Calu3 (cell line): ENCODE measurements around the gene HLCS. TPM values are rescaled to one million over a fixed set of nuclear protein-coding genes. Genes with fewer than 3 reads are reported as not detected.

Source experiments
- BruUV-seq: library from RNA; stranded (reverse); fragments of 400-500 nt; replicated peaks from 2 replicates; lab custom pipeline; 2021; lab: Mats Ljungman, UMichigan
- CTCF ChIA-PET: fragments of 300-600 bp; sonication (Branson Sonifier 250); formaldehyde crosslinking; loops from one replicate; lab custom pipeline; 2022; ENCODE audit warnings: antibody characterized with exemption; lab: Charles Lee
- DNase-seq: peaks from one replicate; pipeline ENCODE4 v3.0.0; 2022
- H3K27ac Mint-ChIP-seq: one replicate; pipeline ENCODE4 v1.8.0; 2022; ENCODE audit warnings: mixed read lengths; ENCODE audit not compliant: unreplicated experiment
- H3K27me3 Mint-ChIP-seq: one replicate; pipeline ENCODE4 v1.8.0; 2022; ENCODE audit warnings: mixed read lengths; ENCODE audit not compliant: unreplicated experiment
- H3K36me3 Mint-ChIP-seq: one replicate; pipeline ENCODE4 v1.8.0; 2022; ENCODE audit warnings: mild to moderate bottlenecking, moderate library complexity, mixed read lengths; ENCODE audit not compliant: insufficient read depth, unreplicated experiment
- H3K4me1 Mint-ChIP-seq: one replicate; pipeline ENCODE4 v1.8.0; 2022; ENCODE audit warnings: mild to moderate bottlenecking, low read depth, mixed read lengths; ENCODE audit not compliant: unreplicated experiment
- H3K4me3 Mint-ChIP-seq: one replicate; pipeline ENCODE4 v1.8.0; 2022; ENCODE audit warnings: mild to moderate bottlenecking, low read depth, moderate library complexity, mixed read lengths; ENCODE audit not compliant: unreplicated experiment
- H3K9me3 Mint-ChIP-seq: one replicate; pipeline ENCODE4 v1.8.0; 2022; ENCODE audit warnings: low read depth, mixed read lengths; ENCODE audit not compliant: unreplicated experiment
- CTCF ChIP-seq: fragments of 200-600 bp; IDR thresholded peaks from one replicate; pipeline ENCODE4 v1.8.0; 2022; ENCODE audit warnings: antibody characterized with exemption; ENCODE audit not compliant: unreplicated experiment
- intact Hi-C: fragments of 100-400 bp; cut with micrococcal nuclease; formaldehyde crosslinking; loops from one replicate; pipeline ENCODE4 v1.10.0; 2022; ENCODE audit not compliant: unreplicated experiment
- total RNA-seq: library from RNA; stranded (reverse); gene quantifications from 2 replicates; pipeline ENCODE4 v1.2.3, GENCODE V29; 2022

Gene HLCS
- total RNA-seq, 1 experiment from 2014 or later: 18.4 TPM

DNA sequence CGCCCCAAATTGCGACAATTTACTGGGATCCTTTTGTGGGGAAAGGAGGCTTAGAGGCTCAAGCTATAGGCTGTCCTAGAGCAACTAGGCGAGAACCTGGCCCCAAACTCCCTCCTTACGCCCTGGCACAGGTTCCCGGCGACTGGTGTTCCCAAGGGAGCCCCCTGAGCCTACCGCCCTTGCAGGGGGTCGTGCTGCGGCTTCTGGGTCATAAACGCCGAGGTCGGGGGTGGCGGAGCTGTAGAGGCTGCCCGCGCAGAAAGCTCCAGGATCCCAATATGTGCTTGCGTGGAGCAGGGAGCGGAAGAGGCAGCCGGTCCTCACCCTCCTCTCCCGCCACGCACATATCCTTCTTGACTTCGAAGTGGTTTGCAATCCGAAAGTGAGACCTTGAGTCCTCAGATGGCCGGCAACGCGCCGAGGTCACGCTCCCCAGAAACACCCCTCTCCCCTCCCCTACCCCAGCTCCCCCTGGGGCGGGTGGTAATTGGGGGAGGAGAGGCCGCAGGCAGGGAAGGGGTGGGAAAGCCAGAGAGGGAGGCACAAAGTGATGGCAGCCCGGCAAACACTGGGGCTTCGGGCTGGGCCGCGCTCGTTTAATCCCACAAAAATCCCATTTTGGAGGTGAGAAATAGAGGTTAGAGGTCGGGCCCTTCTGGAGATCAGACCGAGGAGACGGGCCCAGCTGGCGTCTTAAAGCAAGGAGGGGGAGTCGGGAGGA, 261.4 kb downstream of the HLCS start:
- H3K36me3 Mint-ChIP-seq: peaks cover 27% of the 10 kb centered on the region
- H3K27ac Mint-ChIP-seq: no peak overlapping the region
- no peaks in the 10 kb centered on the region for H3K27me3 Mint-ChIP-seq
- H3K4me3 Mint-ChIP-seq: no peak overlapping the region
- H3K9me3 Mint-ChIP-seq: no peaks in the 10 kb centered on the region
- intact Hi-C loops: loop anchor here (5.0 kb wide), 1 partner anchor 202 kb away; no protein-coding TSS in a partner anchor
- TF ChIP-seq CTCF: no peak
- DNase-seq: no peak
- H3K4me1 Mint-ChIP-seq: no peaks in the 10 kb centered on the region
- BruUV-seq: no TSS peak
- CTCF ChIA-PET: no interaction called here

GRCh38 chr21:36704281-36704957, 262.1 kb downstream of the HLCS start:
- no peak for TF ChIP-seq CTCF
- Mint-ChIP-seq H3K36me3 (peaks cover 30% of the 10 kb centered on the region), H3K27ac (no peak overlapping the region), H3K27me3 (no peaks in the 10 kb centered on the region), H3K4me3 (no peak overlapping the region), H3K9me3 (no peaks in the 10 kb centered on the region), H3K4me1 (no peaks in the 10 kb centered on the region)
- no TSS peak for BruUV-seq
- DNase-seq: no peak
- intact Hi-C loops: loop anchor here (5.0 kb wide), 1 partner anchor 203 kb away; no protein-coding TSS in a partner anchor
- CTCF ChIA-PET: interaction anchor here (0.6 kb wide), 1 partner anchor 636 kb away, joined by 4 read pairs; no protein-coding TSS in a partner anchor

GRCh38 chr21:36703626-36704280, 262.7 kb downstream of the HLCS start:
- intact Hi-C loops: loop anchor here (5.0 kb wide), 1 partner anchor 204 kb away; no protein-coding TSS in a partner anchor
- Mint-ChIP-seq H3K4me1 (no peaks in the 10 kb centered on the region), H3K9me3 (no peaks in the 10 kb centered on the region)

More at GRCh38 chr21:36703626-36704280, 262.7 kb downstream of the HLCS start:
- no peak overlapping the region for H3K27ac Mint-ChIP-seq
- H3K36me3 Mint-ChIP-seq: peaks cover 30% of the 10 kb centered on the region
- CTCF ChIA-PET: interaction anchor here (0.6 kb wide), 1 partner anchor 635 kb away, joined by 4 read pairs; no protein-coding TSS in a partner anchor
- no peak for TF ChIP-seq CTCF
- no peaks in the 10 kb centered on the region for H3K27me3 Mint-ChIP-seq
- BruUV-seq: no TSS peak
- DNase-seq: no peak
- no peak overlapping the region for H3K4me3 Mint-ChIP-seq
